Measurements from ENCODE around the gene METAP2. TPM values are rescaled to one million over a fixed set of nuclear protein-coding genes. Genes with fewer than 3 reads are reported as not detected.
A peak's percentile ranks its signal among the peaks of the same experiment; 100 is the strongest.

METAP2 gene
- total RNA-seq, 2 experiments from 2014 or later, result 60.2 to 66.3 TPM

DNA sequence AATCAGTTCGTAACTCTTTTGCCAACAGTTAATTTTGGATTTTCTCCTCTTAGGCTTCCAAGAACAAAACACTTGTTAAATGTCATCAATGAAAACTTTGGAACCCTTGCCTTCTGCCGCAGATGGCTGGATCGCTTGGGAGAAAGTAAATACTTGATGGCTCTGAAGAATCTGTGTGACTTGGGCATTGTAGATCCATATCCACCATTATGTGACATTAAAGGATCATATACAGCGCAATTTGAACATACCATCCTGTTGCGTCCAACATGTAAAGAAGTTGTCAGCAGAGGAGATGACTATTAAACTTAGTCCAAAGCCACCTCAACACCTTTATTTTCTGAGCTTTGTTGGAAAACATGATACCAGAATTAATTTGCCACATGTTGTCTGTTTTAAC, 39.6 kb downstream of the METAP2 start:
- H3K4me3 Mint-ChIP-seq, result no peak overlapping the region
- CTCF ChIA-PET, result no interaction called here

DNA sequence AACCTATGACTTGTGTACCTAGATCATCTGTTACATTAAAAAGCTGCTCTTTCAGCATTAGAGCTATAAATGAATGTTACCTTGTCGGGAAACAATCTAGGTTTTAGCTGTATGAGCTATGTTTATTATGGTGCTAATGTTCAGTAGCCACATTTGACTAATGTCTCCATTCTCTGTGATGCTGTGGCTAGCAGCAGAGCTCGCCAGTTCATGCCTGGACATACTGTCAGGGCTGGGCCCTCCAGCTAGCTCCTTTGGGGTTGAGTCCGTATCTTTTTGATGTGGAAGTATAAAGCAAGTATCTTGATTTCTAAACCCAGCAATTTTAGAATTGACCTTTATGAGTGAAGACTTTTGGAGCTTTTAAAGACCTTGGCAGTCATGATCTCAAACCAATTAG, 41.2 kb downstream of the METAP2 start:
- no peaks in the 10 kb centered on the region for H3K9me3 ChIP-seq (ENCODE audit: control insufficient read depth in 1 of 2, insufficient read depth in 1 of 2, low read length in 2 of 2)
- Mint-ChIP-seq H3K4me1 (ENCODE audit: low read depth) (no peaks in the 10 kb centered on the region), H3K36me3 (ENCODE audit: low read depth) (peaks cover 62% of the 10 kb centered on the region), H3K27ac (peak overlapping the region; percentile 50), H3K27me3 (no peaks in the 10 kb centered on the region), H3K9me3 (no peaks in the 10 kb centered on the region), H3K4me3 (no peak overlapping the region)
- intact Hi-C loops (cut with DNase I, micrococcal nuclease), result no loop called here
- ChIA-PET POLR2A (no interaction called here), CTCF (no interaction called here)
- TF ChIP-seq, protein P1, sequence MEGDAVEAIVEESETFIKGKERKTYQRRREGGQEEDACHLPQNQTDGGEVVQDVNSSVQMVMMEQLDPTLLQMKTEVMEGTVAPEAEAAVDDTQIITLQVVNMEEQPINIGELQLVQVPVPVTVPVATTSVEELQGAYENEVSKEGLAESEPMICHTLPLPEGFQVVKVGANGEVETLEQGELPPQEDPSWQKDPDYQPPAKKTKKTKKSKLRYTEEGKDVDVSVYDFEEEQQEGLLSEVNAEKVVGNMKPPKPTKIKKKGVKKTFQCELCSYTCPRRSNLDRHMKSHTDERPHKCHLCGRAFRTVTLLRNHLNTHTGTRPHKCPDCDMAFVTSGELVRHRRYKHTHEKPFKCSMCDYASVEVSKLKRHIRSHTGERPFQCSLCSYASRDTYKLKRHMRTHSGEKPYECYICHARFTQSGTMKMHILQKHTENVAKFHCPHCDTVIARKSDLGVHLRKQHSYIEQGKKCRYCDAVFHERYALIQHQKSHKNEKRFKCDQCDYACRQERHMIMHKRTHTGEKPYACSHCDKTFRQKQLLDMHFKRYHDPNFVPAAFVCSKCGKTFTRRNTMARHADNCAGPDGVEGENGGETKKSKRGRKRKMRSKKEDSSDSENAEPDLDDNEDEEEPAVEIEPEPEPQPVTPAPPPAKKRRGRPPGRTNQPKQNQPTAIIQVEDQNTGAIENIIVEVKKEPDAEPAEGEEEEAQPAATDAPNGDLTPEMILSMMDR (IDR thresholded peaks at IDR 0.05), result no peak
- DNase-seq (no peak), ATAC-seq (ENCODE audit: poor library complexity) (no peak)
- H3K4me1 ChIP-seq (ENCODE audit: insufficient read depth, low read length), result no peaks in the 10 kb centered on the region
- no peak overlapping the region for H3K27ac ChIP-seq (ENCODE audit: low read depth in 1 of 2, low read length in 2 of 2)
- peaks cover 45% of the 10 kb centered on the region for H3K36me3 ChIP-seq (ENCODE audit: insufficient read depth, low read length)
- H3K27me3 ChIP-seq (ENCODE audit: control insufficient read depth in 1 of 2, insufficient read depth in 2 of 2, low read length in 2 of 2), result no peaks in the 10 kb centered on the region
- H3K4me3 ChIP-seq (ENCODE audit: low read length), result no peak overlapping the region

More for the DNA sequence above, 39.6 kb downstream of the METAP2 start:
- no peak overlapping the region for H3K27ac ChIP-seq (ENCODE audit: low read depth in 1 of 2, low read length in 2 of 2)
- intact Hi-C loops (cut with DNase I, micrococcal nuclease), result no loop called here
- no peak for DNase-seq
- Mint-ChIP-seq H3K27ac (no peak overlapping the region), H3K27me3 (no peaks in the 10 kb centered on the region), H3K36me3 (ENCODE audit: low read depth) (peaks cover 78% of the 10 kb centered on the region), H3K4me1 (ENCODE audit: low read depth) (peaks cover 2% of the 10 kb centered on the region), H3K9me3 (no peaks in the 10 kb centered on the region)
- H3K4me1 ChIP-seq (ENCODE audit: insufficient read depth, low read length), result no peaks in the 10 kb centered on the region
- ATAC-seq (ENCODE audit: poor library complexity), result no peak
- no peak overlapping the region for H3K4me3 ChIP-seq (ENCODE audit: low read length)
- H3K9me3 ChIP-seq (ENCODE audit: control insufficient read depth in 1 of 2, insufficient read depth in 1 of 2, low read length in 2 of 2), result no peaks in the 10 kb centered on the region
- TF ChIP-seq, protein P1 (IDR thresholded peaks at IDR 0.05), result no peak
- H3K27me3 ChIP-seq (ENCODE audit: control insufficient read depth in 1 of 2, insufficient read depth in 2 of 2, low read length in 2 of 2), result no peaks in the 10 kb centered on the region
- peaks cover 59% of the 10 kb centered on the region for H3K36me3 ChIP-seq (ENCODE audit: insufficient read depth, low read length)
- POLR2A ChIA-PET, result interaction anchor here (0.9 kb wide), 1 partner anchor 40 kb away, joined by 3 read pairs; the partner anchor contains the start of gene METAP2

DNA sequence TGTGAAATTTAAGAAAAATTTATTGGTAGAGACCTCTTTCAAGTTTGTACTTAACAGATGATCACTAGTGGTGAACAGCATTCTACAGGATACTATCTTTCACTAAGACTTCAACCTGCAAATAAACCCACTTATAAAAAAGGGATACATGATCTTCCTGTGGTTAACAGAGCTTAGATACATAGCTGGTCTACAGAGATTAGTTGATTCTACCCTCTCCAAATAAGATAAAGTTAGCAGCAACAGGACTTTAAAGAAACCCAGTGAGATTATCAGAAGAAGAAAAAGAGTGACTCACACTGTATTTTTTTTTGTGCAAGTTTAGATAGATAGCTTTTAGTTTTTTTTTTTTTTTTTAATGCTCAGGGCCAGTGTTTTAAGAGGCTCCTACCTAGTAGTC, 42.8 kb downstream of the METAP2 start:
- no peaks in the 10 kb centered on the region for H3K27me3 ChIP-seq (ENCODE audit: control insufficient read depth in 1 of 2, insufficient read depth in 2 of 2, low read length in 2 of 2)
- ATAC-seq (ENCODE audit: poor library complexity), result no peak
- no peak overlapping the region for H3K4me3 Mint-ChIP-seq
- H3K27me3 Mint-ChIP-seq, result no peaks in the 10 kb centered on the region
- H3K4me1 Mint-ChIP-seq (ENCODE audit: low read depth), result no peaks in the 10 kb centered on the region
- no peak for DNase-seq
- no peak overlapping the region for H3K27ac Mint-ChIP-seq
- no peak overlapping the region for H3K4me3 ChIP-seq (ENCODE audit: low read length)
- no peaks in the 10 kb centered on the region for H3K4me1 ChIP-seq (ENCODE audit: insufficient read depth, low read length)
- H3K9me3 Mint-ChIP-seq, result no peaks in the 10 kb centered on the region
- peaks cover 54% of the 10 kb centered on the region for H3K36me3 Mint-ChIP-seq (ENCODE audit: low read depth)
- ChIA-PET CTCF (interaction anchor here (0.6 kb wide), 1 partner anchor 18 kb away, joined by 3 read pairs; no protein-coding TSS in a partner anchor), POLR2A (no interaction called here)
- intact Hi-C loops (cut with DNase I, micrococcal nuclease), result no loop called here
- peaks cover 36% of the 10 kb centered on the region for H3K36me3 ChIP-seq (ENCODE audit: insufficient read depth, low read length)
- TF ChIP-seq, protein P1 (IDR thresholded peaks at IDR 0.05), result no peak
- H3K27ac ChIP-seq (ENCODE audit: low read depth in 1 of 2, low read length in 2 of 2), result no peak overlapping the region
- no peaks in the 10 kb centered on the region for H3K9me3 ChIP-seq (ENCODE audit: control insufficient read depth in 1 of 2, insufficient read depth in 1 of 2, low read length in 2 of 2)

Data from CD4-positive, alpha-beta T cell (primary cell).